Testis (tissue), 2 donors: Measurements from ENCODE around the gene FRMD5.

Experiments used
- POLR2A ChIP-seq: fragments of 450-650 bp; IDR thresholded peaks from one replicate; pipeline ENCODE4 v1.6.1; 2017; ENCODE audit warnings: antibody characterized with exemption, mild to moderate bottlenecking, moderate library complexity
- TF ChIP-seq, protein P1 (sequence below), 3 experiments: fragments of 450-650 bp in 2 of 3; fragments of 200-600 bp in 1 of 3; sonication (generic) in 1 of 3; IDR thresholded peaks; one replicate each; pipeline ENCODE4 v1.5.1; 2016 to 2019; ENCODE audit warnings: antibody characterized with exemption in 3 of 3, mild to moderate bottlenecking in 2 of 3, moderate library complexity in 1 of 3

GRCh38 chr15:43975326-43975725 lies 219.7 kb downstream of the FRMD5 start:
- TF ChIP-seq, protein P1, sequence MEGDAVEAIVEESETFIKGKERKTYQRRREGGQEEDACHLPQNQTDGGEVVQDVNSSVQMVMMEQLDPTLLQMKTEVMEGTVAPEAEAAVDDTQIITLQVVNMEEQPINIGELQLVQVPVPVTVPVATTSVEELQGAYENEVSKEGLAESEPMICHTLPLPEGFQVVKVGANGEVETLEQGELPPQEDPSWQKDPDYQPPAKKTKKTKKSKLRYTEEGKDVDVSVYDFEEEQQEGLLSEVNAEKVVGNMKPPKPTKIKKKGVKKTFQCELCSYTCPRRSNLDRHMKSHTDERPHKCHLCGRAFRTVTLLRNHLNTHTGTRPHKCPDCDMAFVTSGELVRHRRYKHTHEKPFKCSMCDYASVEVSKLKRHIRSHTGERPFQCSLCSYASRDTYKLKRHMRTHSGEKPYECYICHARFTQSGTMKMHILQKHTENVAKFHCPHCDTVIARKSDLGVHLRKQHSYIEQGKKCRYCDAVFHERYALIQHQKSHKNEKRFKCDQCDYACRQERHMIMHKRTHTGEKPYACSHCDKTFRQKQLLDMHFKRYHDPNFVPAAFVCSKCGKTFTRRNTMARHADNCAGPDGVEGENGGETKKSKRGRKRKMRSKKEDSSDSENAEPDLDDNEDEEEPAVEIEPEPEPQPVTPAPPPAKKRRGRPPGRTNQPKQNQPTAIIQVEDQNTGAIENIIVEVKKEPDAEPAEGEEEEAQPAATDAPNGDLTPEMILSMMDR (IDR thresholded peaks at IDR 0.05), result no peak
- no peak for TF ChIP-seq POLR2A
